SK-N-MC (cell line): ENCODE measurements around the gene PSPN.
"Not testable (repeated sequence)": the region's sequence is repeated elsewhere in the genome, so short reads cannot be mapped to it uniquely, and the experiment has no call there.

Source experiments
- DNase-seq: peaks from one replicate; pipeline ENCODE4 v3.0.0-alpha.2; 2011; ENCODE audit warnings: low read depth, low spot score
- H3K27ac ChIP-seq: fragments of 200-600 bp; sonication (generic); 2 replicates; pipeline ENCODE4 v1.5.1; 2016; ENCODE audit warnings: mixed run types
- H3K36me3 ChIP-seq: fragments of 200-600 bp; sonication (generic); 2 replicates; pipeline ENCODE4 v1.6.1; 2017; ENCODE audit warnings: antibody characterized with exemption, low read length, mixed read lengths; ENCODE audit not compliant: insufficient read depth
- H3K4me3 ChIP-seq: fragments of 200-600 bp; sonication (generic); 2 replicates; pipeline ENCODE4 v1.5.1; 2016
- H3K9ac ChIP-seq: fragments of 200-600 bp; sonication (generic); 2 replicates; pipeline ENCODE4 v1.8.0; 2017; ENCODE audit warnings: mixed run types, mixed read lengths; ENCODE audit not compliant: insufficient read length
- H3K9me3 ChIP-seq: fragments of 200-600 bp; sonication (generic); 2 replicates; pipeline ENCODE4 v1.6.1; 2017; ENCODE audit warnings: low read depth, mild to moderate bottlenecking, antibody characterized with exemption, low read length, moderate library complexity, mixed read lengths
- EZH2 ChIP-seq: fragments of 200-600 bp; sonication (generic); IDR thresholded peaks from one replicate; pipeline ENCODE4 v1.6.1; 2017; ENCODE audit warnings: antibody characterized with exemption
- FOXP2 ChIP-seq: optimal IDR thresholded peaks from 2 replicates; pipeline ENCODE3; 2011; ENCODE audit warnings: mild to moderate bottlenecking, moderate library complexity; ENCODE audit not compliant: insufficient read depth; ENCODE audit errors: extremely low read length, control extremely low read depth
- POLR2AphosphoS5 ChIP-seq: IDR thresholded peaks from 2 replicates; pipeline ENCODE4 v1.6.1; 2012; ENCODE audit warnings: mild to moderate bottlenecking, low read depth, low read length, borderline replicate concordance

The PSPN gene

GRCh38 chr19:6372594-6373095, 3.1 kb downstream of the PSPN start, which contains the start of gene ALKBH7:
Gene ALKBH7, plus strand, starts transcription at chr19:6372794. Its CDS starts 27 bp downstream, at chr19:6372821.
- H3K27ac ChIP-seq = peak within 1 kb of the TSS; percentile 95
- DNase-seq = peak; percentile 99
- peak within 1 kb of the TSS; percentile 99 for H3K4me3 ChIP-seq
- peaks cover 13% of the 10 kb centered on the region; the same call in 1 of the 2 replicates for H3K36me3 ChIP-seq
- H3K9me3 ChIP-seq = no peaks in the 10 kb centered on the region
- TF ChIP-seq POLR2AphosphoS5 (peak; percentile 61; the same call in 1 of the 2 replicates), FOXP2 (no peak)
- H3K9ac ChIP-seq = peak within 1 kb of the TSS; percentile 89

GRCh38 chr19:6364353-6364752, 11.4 kb downstream of the PSPN start:
- H3K27ac ChIP-seq = no peak overlapping the region
- H3K9ac ChIP-seq = no peak overlapping the region
- H3K9me3 ChIP-seq = no peaks in the 10 kb centered on the region

DNA sequence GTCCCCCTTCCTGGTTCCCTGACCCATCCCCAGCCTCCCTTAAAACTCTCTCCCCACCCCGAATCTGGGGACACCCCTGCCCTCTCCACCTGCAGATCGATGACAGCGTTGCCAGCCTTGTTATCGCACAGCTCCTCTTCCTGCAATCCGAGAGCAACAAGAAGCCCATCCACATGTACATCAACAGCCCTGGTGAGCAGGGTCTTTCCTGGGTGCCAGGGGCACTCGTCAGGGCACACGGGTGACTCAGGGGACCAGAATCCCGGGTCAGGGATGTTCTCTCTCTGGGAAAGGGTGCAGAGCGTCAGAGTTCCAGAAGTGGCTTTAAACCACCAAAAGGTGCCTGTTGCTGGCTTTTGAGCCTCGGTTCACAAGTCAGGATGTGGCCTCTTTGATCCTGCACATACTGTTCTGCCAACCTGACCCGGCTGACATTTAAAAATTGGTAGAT, 13.4 kb downstream of the PSPN start:
- H3K9ac ChIP-seq = peak overlapping the region; percentile 86
- H3K9me3 ChIP-seq = no peaks in the 10 kb centered on the region
- H3K36me3 ChIP-seq = peaks cover 29% of the 10 kb centered on the region
- TF ChIP-seq POLR2AphosphoS5 (no peak), EZH2 (no peak), FOXP2 (no peak)
- DNase-seq = no peak
- peak overlapping the region; percentile 89 for H3K4me3 ChIP-seq
- H3K27ac ChIP-seq = no peak overlapping the region

More at GRCh38 chr19:6364353-6364752, 11.4 kb downstream of the PSPN start:
- TF ChIP-seq POLR2AphosphoS5 (no peak), FOXP2 (no peak), EZH2 (no peak)
- DNase-seq = no peak
- Histone ChIP-seq H3K4me3 (no peak overlapping the region), H3K36me3 (peaks cover 45% of the 10 kb centered on the region)

GRCh38 chr19:6362027-6362350, 13.7 kb downstream of the PSPN start:
- Histone ChIP-seq H3K27ac (no peak overlapping the region), H3K9me3 (no peaks in the 10 kb centered on the region), H3K4me3 (peak overlapping the region; percentile 89), H3K36me3 (peaks cover 27% of the 10 kb centered on the region; the same call in 1 of the 2 replicates), H3K9ac (peak overlapping the region; percentile 86)
- TF ChIP-seq FOXP2 = no peak
- TF ChIP-seq EZH2 = no peak
- TF ChIP-seq POLR2AphosphoS5 = no peak
- no peak for DNase-seq

DNA sequence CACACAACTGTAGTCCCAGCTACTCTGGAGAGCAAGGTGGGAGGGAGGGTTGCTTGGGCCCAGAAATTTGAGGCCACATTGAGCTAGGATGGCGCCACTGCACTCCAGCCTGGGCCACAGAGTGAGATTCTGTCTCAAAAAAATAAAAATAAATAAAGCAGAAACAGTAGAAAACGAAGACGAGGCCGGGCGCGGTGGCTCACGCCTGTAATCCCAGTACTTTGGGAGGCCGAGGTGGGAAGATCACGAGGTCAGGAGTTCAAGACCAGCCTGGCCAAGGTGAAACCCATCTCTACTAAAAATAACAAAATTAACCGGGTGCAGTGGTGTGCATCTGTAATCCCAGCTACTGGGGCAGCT, 14.9 kb downstream of the PSPN start:
- not testable (repeated sequence) for H3K27ac ChIP-seq, DNase-seq, H3K9ac ChIP-seq, H3K9me3 ChIP-seq
- peak overlapping the region; percentile 89 for H3K4me3 ChIP-seq
- peaks cover 21% of the 10 kb centered on the region; the same call in 1 of the 2 replicates for H3K36me3 ChIP-seq

- not testable (repeated sequence) for DNase-seq, H3K9ac ChIP-seq, H3K9me3 ChIP-seq, H3K27ac ChIP-seq, H3K4me3 ChIP-seq
- H3K36me3 ChIP-seq = peaks cover 17% of the 10 kb centered on the region; the same call in 1 of the 2 replicates
These were observed 15.3 kb downstream of the PSPN start for GRCh38 chr19:6360445-6360844.

GRCh38 chr19:6359568-6360341, 16.0 kb downstream of the PSPN start:
- H3K9ac ChIP-seq = no peak overlapping the region
- DNase-seq = no peak
- H3K4me3 ChIP-seq = no peak overlapping the region
- no peak overlapping the region for H3K27ac ChIP-seq
- H3K9me3 ChIP-seq = no peaks in the 10 kb centered on the region
- TF ChIP-seq EZH2 = no peak
- no peak for TF ChIP-seq POLR2AphosphoS5
- TF ChIP-seq FOXP2 = no peak
- peaks cover 10% of the 10 kb centered on the region; the same call in 1 of the 2 replicates for H3K36me3 ChIP-seq

DNA sequence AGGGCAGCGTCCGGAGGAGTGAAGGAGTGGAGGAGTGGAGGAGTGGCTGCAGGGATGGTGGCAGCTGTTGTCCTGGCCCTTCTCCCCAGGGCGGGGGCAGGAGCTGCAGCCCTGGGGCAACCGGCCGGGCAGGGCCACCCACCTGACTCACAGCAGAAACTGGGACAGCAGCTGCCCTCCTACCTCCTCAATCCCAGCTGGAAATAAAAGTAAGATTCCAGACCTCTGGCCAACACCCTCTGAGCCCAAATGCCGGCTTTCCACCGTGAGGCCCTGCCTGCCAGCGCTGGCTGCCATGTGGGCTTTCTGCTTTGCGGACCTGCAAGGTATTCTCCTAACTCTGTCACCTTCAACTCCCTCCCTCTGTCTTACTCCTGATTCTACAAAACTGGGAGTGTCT, 17.7 kb downstream of the PSPN start:
- H3K27ac ChIP-seq = no peak overlapping the region
- no peaks in the 10 kb centered on the region for H3K9me3 ChIP-seq
- no peak overlapping the region for H3K9ac ChIP-seq
- H3K4me3 ChIP-seq = no peak overlapping the region
- TF ChIP-seq EZH2 (no peak), POLR2AphosphoS5 (no peak), FOXP2 (no peak)
- H3K36me3 ChIP-seq = no peaks in the 10 kb centered on the region
- no peak for DNase-seq

DNA sequence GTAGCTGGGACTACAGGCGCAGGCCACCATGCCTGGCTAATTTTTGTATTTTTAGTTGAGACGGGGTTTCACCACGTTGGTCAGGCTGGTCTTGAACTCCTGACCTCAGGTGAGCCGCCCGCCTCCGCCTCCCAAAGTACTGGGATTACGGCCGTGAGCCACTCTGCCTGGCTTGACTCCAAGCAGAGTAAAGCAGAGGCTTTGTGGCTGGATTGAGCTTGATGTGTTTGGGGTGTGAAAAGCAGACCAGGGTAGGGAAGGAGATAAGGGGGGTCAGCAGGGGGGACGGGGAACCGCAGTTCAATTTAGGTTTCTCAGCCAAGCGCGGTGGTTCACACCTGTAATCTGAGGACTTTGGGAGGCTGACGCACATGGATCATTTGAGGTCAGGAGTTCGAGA, 18.6 kb downstream of the PSPN start:
- no peak for TF ChIP-seq FOXP2
- no peak for TF ChIP-seq EZH2
- TF ChIP-seq POLR2AphosphoS5 = no peak
- Histone ChIP-seq H3K36me3 (no peaks in the 10 kb centered on the region), H3K4me3 (no peak overlapping the region), H3K27ac (no peak overlapping the region), H3K9ac (no peak overlapping the region), H3K9me3 (no peaks in the 10 kb centered on the region)
- no peak for DNase-seq

- DNase-seq, H3K9me3 ChIP-seq, H3K9ac ChIP-seq, H3K36me3 ChIP-seq, H3K4me3 ChIP-seq, H3K27ac ChIP-seq: not testable (repeated sequence)
These were observed 20.3 kb downstream of the PSPN start for GRCh38 chr19:6355321-6356040.
